PFSK-1 (cell line): ENCODE results near the gene KRTAP10-10.
"Not testable (repeated sequence)": the region's sequence is repeated elsewhere in the genome, so short reads cannot be mapped to it uniquely, and the experiment has no call there.

ENCODE experiments used
- FOXP2 ChIP-seq: optimal IDR thresholded peaks from 2 replicates; pipeline ENCODE3; 2011; ENCODE audit warnings: borderline replicate concordance, control low read depth, inconsistent platforms; ENCODE audit not compliant: insufficient read depth; ENCODE audit errors: extremely low read length, extremely low read depth
- POLR2AphosphoS5 ChIP-seq: IDR thresholded peaks from 2 replicates; pipeline ENCODE4 v1.6.1; 2012; ENCODE audit warnings: low read depth, mild to moderate bottlenecking, control low read depth, low read length, moderate library complexity
- REST ChIP-seq, 2 experiments: IDR thresholded peaks; 2 replicates each; pipeline versions ENCODE4 v1.6.1 to v1.8.0; 2011 to 2012; ENCODE audit warnings: low read depth in 2 of 2, low read length in 2 of 2, control low read depth in 1 of 2, inconsistent platforms in 1 of 2, mild to moderate bottlenecking in 1 of 2, moderate library complexity in 1 of 2; ENCODE audit not compliant: insufficient read depth in 1 of 2
- SIN3A ChIP-seq: IDR thresholded peaks from 2 replicates; pipeline ENCODE4 v1.6.1; 2012; ENCODE audit warnings: mild to moderate bottlenecking, low read length, moderate library complexity, borderline replicate concordance; ENCODE audit not compliant: insufficient read depth
- TAF1 ChIP-seq: IDR thresholded peaks from 2 replicates; pipeline ENCODE4 v1.6.1; 2012; ENCODE audit warnings: low read length, control low read depth, borderline replicate concordance; ENCODE audit not compliant: insufficient read depth

Gene KRTAP10-10

DNA sequence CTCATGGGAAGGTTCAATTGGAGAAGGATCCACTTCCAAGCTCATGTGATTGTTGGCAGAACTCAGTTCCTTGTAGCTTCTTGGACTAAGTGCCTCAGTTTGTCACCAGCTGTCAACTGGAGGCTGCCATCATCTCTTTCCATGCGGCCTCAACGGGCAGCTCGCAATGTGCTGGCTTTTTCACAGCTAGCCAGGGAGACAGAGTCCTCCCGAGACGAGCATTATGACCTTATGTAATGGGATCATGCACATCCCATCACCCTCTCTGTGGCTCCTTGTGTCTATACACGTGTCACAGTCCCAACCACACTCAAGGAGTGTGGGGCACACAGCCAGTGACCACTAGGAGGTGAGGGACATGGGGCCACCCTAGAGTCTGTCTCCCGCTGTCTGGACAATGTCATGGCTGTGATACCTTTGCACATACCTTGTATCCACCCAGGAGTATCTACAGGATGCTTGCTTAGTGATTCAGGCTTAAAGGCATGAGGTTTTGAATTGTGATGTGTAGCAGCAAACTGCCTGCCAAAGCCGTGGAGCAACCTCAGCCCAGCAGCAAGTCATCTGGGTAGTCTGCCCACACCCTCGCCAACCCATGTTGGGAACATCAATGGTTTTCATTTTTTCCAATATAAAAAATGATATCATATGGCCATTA is 41.0 kb upstream of the KRTAP10-10 start:
- no peak for TF ChIP-seq FOXP2
- no peak for TF ChIP-seq REST (IDR thresholded peaks at IDR 0.05; ENCODE audit: insufficient read depth in 1 of 2, low read depth in 2 of 2, low read length in 2 of 2)
- no peak for TF ChIP-seq SIN3A
- TF ChIP-seq POLR2AphosphoS5: no peak
- TF ChIP-seq TAF1: no peak

DNA sequence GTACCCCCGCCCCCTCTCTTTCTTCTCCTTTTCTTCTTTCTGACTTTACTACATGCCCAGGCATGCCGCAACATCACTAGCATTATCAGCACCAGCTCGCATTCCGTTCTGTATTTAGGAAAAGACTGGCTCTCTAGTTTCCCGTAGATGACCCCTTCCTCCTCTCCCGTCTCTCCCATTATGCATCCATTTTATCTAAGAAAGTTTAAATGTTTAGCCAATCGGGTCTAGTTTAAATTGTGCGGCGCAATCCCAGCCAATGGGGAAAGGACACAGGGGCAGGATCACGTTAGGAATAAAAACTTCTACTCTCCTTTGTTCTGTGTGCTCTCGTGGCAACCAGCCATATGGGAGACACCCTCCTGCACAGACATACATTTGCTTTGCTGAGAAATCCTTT is 39.1 kb upstream of the KRTAP10-10 start:
- TF ChIP-seq SIN3A (no peak), TAF1 (no peak)

DNA sequence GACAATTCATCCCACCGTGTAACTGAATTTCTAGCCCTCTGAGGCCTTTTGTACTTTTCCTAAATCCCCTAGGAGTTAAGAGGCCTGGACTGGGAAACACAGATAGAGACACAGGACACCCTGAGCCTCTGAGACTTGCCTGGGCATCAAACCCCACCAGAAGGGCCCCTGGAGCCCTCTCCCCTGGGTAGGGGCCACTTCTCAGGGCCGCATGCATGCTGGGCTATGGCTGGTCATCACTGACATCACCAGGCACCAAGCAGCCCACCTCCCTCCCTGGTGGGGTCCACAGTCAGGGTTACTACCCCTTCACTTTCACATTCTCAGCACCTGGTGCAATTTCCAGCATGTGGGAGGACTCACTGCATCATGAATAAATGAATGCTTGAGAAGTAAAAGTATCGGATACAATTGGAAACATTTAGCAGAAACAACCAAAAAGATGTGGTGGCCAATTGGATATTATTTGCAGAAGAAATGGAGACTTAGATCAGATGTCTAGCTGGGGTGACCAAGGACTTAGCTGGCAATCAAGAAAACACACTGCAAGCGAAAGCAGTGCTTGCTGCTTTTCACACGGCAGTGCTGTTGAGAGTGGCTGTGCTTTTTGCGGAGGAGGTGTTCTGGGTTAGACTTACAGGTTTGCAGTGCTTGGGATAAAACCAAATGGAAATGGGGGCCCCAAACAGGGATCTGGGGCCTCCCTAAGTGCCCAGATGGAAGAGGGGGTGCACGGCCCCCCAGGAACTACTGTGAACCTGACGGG is 37.7 kb upstream of the KRTAP10-10 start:
- TF ChIP-seq REST (IDR thresholded peaks at IDR 0.05; ENCODE audit: insufficient read depth in 1 of 2, low read depth in 2 of 2, low read length in 2 of 2) (no peak), POLR2AphosphoS5 (no peak), SIN3A (no peak), TAF1 (no peak)

DNA sequence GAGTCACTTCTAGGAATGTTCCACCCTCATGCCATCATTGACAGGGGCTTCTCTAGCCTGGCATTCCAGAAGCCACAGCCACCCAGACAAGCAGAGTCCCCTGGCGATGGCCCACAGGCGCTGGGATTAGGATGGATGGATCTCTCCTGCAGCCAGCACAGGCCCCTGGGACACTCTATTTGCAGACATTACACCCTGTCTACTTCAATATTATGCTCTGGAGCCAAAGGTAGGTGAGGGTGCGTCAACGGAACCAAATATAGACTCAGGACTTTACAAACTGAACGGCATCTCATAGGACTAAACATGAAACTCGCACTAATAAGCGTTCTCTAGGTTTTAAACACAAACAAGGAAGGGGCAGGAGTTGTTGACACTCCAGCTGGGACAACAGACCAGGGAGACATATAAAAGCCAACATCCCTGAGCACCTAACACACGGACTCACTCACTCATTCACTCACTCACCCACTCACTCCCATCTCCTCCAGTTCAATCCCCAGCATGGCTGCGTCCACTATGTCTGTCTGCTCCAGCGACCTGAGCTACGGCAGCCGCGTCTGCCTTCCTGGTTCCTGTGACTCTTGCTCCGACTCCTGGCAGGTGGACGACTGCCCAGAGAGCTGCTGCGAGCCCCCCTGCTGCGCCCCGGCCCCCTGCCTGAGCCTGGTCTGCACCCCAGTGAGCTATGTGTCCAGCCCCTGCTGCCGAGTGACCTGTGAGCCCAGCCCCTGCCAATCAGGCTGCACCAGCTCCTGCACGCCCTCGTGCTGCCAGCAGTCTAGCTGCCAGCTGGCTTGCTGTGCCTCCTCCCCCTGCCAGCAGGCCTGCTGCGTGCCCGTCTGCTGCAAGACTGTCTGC is 36.8 kb upstream of the KRTAP10-10 start, which contains the start of gene KRTAP10-7:
Gene KRTAP10-7 (plus strand): TSS at position 480 of the 861 bp plus-strand sequence. CDS start 25 bp downstream, at position 505.
- TF ChIP-seq POLR2AphosphoS5; SIN3A; REST (IDR thresholded peaks at IDR 0.05; ENCODE audit: insufficient read depth in 1 of 2, low read depth in 2 of 2, low read length in 2 of 2): not testable (repeated sequence)

DNA sequence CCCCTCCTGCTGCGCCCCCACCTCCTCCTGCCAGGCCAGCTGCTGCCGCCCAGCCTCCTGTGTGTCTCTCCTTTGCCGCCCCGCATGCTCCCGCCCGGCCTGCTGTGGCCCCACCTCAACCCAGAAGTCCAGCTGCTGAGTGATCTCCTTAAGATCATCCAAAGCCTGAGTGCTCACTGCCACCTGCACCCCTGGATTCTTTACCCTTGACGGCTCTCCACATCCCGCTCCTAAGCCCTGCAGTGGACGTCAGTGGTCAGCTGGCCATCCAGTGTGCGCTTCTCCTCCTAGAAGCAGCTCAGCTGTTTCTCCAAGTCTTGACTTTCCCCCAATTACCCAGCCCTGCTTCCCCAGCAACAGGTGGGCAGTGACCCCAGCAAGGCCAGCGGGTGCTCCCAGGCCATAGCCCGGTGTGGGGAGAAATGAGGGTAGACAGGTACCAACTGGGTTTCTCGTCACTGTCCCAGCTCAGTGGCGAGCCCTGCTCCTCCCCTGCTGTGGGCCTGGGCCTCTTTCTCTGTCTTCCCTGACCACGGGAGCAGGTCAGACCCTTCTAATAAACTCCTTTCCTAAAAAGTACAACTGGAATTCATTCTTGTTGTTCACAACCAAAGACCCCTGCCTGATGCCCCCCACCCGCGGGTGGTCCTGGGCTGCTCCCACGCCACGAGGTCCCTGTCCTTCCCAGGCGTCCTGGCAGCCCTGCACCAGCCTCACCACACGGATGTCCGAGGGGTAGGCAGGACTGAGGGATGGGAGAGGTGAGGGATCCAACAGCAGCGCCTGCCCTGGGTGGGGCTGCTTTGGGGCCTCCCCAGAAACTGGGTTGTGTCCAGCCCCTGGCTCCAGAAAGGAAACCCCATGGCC is 35.3 kb upstream of the KRTAP10-10 start:
- TF ChIP-seq FOXP2 (no peak), SIN3A (no peak), TAF1 (no peak), REST (IDR thresholded peaks at IDR 0.05; ENCODE audit: insufficient read depth in 1 of 2, low read depth in 2 of 2, low read length in 2 of 2) (no peak), POLR2AphosphoS5 (no peak)
